DMS79 (cell line): ENCODE measurements around the gene SSUH2.

Source experiments
- DNase-seq: peaks from one replicate; lab custom pipeline; 2025; lab: John Stamatoyannopoulos, UW

Gene SSUH2

DNA sequence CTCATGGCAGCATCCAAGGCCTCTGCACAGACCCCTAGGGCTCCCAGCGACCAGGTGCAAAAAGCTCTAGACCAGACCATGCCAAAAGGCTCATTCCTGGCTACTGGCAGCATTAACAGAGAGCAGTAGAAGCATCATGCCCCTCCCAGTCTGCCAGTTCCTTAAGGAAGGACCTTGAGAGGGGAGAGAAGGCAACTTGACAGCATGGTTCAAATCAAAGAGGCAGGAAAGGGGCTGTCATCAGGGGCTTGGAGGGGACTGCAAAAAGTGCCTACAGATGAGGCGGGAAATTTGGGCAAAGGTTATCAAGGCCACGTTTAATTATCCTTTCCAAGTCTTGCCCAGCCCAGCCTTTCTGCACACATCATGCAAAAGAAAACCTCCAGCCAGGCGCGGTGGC, 64.7 kb downstream of the SSUH2 start:
- no peak for DNase-seq

DNA sequence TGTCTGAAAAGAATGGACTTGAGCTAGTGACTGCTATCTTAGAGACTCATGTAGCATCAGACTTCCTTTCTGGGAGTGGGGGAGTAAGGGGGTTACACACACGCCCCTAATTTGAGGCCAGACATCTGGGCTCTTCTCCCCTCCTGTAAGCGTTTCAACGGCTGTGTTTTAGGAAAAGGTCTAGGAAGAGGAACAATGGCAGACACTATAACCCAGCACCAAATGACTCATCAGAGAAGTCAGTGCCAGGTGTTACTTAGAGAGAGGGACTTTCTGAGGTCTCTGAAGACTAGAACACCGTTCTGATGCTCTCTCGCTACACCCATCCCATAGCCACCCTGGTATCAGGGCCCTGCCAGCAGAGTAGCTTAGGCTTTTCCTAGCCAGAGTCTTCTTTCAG, 65.5 kb downstream of the SSUH2 start:
- DNase-seq = no peak

DNA sequence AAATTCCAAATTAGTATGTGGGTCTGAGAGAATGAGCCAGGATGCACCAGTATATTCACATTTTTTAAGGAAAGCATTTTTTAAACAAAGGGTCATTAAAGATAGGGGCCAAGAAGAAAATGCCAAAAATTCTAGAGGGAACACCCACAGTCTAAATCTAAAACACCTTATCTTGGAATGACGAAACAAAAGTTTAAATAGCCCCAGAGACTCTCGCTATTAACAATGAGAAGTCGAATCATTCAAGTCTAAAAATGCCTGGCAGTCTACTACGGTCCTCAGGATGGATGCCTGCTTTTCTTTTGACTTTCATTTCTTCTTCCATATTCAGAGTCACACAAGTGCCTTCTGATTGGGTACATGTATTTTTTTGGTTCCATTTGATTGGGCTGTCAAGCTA, 66.3 kb downstream of the SSUH2 start:
- no peak for DNase-seq

DNA sequence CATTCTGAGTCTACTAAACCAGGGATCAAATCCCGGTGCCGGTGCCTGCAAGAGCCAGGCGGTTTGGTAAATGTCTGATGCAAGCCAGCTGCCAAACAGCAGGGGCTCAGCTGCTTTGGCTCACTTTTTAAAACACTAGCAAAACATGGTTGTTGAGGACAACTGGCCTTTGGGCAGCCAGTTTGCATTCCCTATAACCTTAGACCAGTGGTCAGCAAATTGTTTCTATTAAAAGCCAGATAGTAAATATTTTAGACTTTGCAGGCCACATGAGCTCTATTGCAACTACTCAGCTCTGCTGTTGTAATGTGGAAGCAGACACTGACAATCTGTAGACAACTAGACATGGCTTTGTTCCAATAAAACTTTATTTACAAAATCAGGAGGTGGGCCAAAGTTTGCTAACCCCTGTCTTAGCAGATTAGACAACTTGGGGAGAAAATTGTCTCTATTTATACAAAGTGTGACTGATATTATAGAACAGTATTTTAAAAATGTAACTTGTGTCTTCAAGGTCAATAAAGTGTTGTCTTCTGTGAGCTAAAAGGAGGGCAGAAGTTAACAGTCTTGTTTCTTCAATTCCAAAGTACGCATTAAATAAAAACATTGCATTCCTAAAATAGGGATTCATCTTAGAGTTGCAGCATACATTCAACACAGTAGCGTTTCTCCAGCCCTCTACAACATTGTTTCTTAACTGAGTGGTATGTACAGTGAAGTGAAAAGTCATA, 67.6 kb downstream of the SSUH2 start:
- no peak for DNase-seq

DNA sequence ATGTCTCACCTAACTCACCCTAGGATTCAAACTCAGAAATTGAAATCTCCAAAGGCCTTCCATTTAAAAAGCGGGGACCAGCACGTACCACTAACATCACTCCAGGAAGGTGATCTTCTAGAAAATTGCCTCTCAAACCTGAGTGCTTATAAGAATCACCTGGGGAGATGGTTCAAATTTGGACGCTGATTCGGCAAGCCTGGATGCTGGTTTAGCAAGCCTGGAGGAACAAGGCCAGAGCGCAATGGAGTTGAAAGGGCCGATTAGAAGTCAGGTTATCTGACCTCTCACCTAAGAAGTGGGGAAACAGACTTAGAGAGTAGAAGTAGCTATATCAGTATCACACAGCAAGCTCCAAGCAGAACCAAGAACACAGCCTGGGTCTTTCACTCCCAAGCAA, 68.2 kb downstream of the SSUH2 start:
- DNase-seq = no peak

DNA sequence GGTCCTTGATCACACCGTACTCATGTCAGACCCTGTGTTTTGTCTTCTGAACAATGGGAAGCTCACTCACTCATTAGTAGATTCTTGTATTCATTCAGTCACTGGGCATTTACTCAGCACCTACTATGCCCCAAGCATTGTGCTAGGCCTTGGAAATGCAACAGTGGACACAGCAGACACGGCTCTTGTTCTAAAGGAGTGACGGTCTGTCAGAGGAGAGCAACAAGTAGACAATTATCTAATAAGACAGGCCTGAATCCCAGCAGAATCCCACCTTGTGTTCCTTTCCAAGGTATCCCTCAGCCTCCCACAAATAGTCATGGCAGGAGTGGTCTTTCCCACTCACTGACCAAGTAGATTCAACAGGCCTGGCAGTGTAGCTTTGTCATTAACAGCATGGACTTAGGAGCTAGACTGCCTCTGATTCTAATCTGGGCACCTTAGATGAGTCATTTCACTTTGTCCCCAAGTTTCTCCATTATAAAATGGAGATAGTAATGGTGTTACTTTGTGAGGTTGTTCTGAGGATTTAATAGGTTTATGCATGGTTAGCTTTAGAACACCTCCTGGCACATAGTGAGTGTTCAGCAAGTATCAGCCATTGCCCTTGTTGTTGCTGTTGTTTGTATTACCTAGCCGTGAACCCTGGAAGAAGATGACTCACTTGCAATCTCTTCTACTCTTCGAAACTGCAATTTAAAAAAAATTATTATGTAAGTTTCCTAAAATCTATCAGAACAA, 69.1 kb downstream of the SSUH2 start:
- no peak for DNase-seq

DNA sequence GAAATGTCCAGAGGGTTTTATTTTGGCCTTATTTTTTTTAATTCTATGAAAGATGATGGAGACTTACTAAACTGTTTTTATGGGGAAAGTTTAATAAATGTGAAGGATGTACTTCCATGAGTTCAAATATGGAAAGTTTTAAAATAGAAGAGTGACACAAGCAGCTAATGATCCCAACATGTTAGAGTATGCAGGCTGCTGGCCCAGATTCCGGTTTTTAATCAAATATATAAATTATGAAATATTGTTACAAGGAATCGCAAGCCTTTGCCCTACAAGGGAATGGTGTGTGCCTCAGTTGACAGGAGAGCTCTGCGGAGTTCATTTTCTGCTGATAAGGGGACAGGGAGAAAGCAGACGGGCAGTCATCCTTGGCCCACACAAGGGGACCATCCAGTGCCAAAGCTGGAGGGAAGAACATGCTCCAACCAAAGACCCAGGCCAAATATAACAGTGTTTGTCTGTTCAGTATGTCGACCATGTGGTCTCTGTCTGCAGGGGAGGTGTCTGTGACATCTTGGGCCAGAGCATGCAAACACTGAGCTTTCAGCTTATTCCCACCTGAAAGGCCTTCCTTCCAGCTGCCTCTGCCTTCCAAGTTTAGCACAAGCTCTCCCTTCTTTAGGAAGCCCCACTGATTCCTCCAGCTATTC, 69.8 kb downstream of the SSUH2 start:
- no peak for DNase-seq

DNA sequence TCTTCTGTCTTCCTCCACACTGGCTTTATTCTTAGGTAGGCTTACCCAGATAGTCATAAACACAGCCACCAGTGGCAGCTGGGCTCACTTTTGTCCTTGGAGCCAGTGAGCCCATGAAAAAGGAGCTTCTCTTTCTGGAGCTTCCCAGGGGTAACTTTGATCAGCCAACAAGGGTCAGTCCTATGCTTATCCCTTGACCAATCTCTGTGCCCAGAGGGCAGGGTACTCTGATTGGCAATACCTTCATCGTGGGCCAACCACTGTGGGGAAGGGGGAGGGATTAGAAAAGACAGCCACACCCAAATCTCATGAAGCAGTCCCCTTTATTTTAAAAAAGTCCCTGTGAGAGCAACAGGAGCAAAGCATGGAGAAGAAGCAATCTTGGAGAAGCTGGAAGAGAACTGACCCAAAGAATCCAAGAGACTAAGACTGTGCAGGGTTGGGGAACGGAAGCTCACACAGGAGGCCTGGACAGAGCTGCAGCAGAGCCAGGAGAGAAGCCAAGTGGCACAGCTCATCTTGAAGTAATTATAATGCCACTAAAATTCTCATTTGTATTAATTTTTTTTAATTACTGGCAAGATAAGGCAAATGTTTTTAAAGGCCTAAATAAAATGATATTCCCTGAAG, 70.4 kb downstream of the SSUH2 start:
- no peak for DNase-seq

DNA sequence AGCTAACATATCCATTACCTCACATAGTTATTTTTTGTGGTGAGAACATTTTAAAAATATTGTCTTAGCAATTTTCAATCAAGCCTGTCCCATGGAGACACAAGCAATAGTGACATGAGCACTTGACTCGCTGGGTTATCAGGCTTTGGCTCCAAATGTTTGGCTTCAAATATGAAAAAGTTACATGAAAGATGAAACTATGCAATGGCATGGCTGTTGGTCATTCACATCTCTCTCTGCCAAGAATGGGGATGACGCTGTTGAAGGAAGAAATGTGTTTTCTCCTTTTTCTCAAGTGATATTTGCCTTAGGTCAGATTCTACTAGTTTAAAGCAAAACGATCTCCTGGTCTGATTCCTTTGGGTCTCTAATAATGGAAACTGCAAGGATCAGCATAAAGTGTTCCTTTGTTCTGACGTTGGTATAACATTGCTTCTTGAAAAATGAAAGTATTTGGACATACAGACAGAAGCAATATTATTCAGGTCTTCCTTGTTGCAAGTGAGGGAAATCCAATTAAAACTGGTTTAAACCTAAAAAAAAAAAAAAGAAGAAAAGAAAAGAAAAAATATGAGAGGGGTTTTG, 71.2 kb downstream of the SSUH2 start:
- DNase-seq = no peak

DNA sequence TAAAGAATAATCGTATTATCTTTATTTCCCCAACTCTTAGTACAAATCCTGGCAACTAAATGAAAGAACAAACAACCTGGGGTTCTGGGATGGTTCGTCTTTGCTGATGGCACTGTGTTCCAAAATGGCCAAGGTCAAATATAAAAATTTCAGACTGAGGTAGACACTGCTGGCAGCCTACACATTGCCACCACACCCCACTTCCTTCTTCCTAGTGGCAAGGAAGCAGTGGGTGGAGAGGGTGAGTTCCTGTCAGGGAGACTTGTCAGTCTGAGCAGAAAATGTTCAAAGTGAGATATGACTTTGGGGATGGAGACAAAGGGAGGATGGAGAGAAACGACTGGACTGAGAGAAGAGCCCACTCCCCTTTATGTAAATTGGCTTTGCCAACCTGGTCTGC, 73.3 kb downstream of the SSUH2 start:
- no peak for DNase-seq
